ENCODE measurements around the gene PFAS.

Gene PFAS

GRCh38 chr17:8294814-8295316 is 45.8 kb downstream of the PFAS start:
- no peak for DNase-seq (ENCODE audit: low read depth)

GRCh38 chr17:8300226-8300625 is 51.1 kb downstream of the PFAS start:
- no peak for DNase-seq (ENCODE audit: low read depth)

GRCh38 chr17:8300627-8301242 is 51.6 kb downstream of the PFAS start:
- DNase-seq (ENCODE audit: low read depth), result peak; percentile 44

- no peak for DNase-seq (ENCODE audit: low read depth)
Measured at GRCh38 chr17:8310601-8311123, 61.6 kb downstream of the PFAS start.

- no peak for DNase-seq (ENCODE audit: low read depth)
Measured at GRCh38 chr17:8311131-8311790, 62.2 kb downstream of the PFAS start.

- DNase-seq (ENCODE audit: low read depth), result no peak
Measured at GRCh38 chr17:8312251-8312650, 63.2 kb downstream of the PFAS start.

GRCh38 chr17:8312726-8313600 is 63.9 kb downstream of the PFAS start:
- DNase-seq (ENCODE audit: low read depth), result no peak

GRCh38 chr17:8314797-8315763 is 66.0 kb downstream of the PFAS start:
- DNase-seq (ENCODE audit: low read depth), result no peak

GRCh38 chr17:8315764-8316217 is 66.7 kb downstream of the PFAS start:
- no peak for DNase-seq (ENCODE audit: low read depth)

- DNase-seq (ENCODE audit: low read depth), result no peak
Measured at GRCh38 chr17:8318010-8318935, 69.2 kb downstream of the PFAS start.
